Small intestine (tissue), 7 donors: Measurements from ENCODE around the gene MINAR2. TPM values are rescaled to one million over a fixed set of nuclear protein-coding genes. Genes with fewer than 3 reads are reported as not detected.
A peak's percentile ranks its signal among the peaks of the same experiment; 100 is the strongest.

Experiments used
- DNase-seq, 2 donors: peaks; one replicate each; pipeline versions ENCODE4 v3.0.0 to v3.0.0-alpha.2; 2013
- FAIRE-seq: peaks from 2 replicates; lab custom pipeline; 2012; peaks lifted over from hg19 to GRCh38; lab: Jason Lieb, UNC
- H3K27ac ChIP-seq, 3 donors: one replicate each; pipeline ENCODE4 v1.5.1; 2013; ENCODE audit warnings: low read length in 2 of 3, mild to moderate bottlenecking in 2 of 3, control low read depth in 1 of 3, inconsistent platforms in 1 of 3, low read depth in 1 of 3, moderate library complexity in 1 of 3
- H3K27me3 ChIP-seq, 3 donors: one replicate each; pipeline ENCODE4 v1.6.1; 2013; ENCODE audit warnings: low read length in 3 of 3, inconsistent platforms in 1 of 3; ENCODE audit not compliant: control insufficient read depth in 3 of 3, insufficient read depth in 3 of 3
- H3K36me3 ChIP-seq, 3 donors: one replicate each; pipeline ENCODE4 v1.6.1; 2013; ENCODE audit warnings: low read length in 3 of 3, inconsistent platforms in 1 of 3, low read depth in 1 of 3, mild to moderate bottlenecking in 1 of 3, moderate library complexity in 1 of 3; ENCODE audit not compliant: control insufficient read depth in 3 of 3, insufficient read depth in 2 of 3
- H3K4me1 ChIP-seq, 3 donors: one replicate each; pipeline ENCODE4 v1.6.1; 2013; ENCODE audit warnings: low read length in 2 of 3, inconsistent platforms in 1 of 3, low read depth in 1 of 3, mild to moderate bottlenecking in 1 of 3, moderate library complexity in 1 of 3; ENCODE audit not compliant: control insufficient read depth in 3 of 3, insufficient read depth in 2 of 3
- H3K4me3 ChIP-seq, 3 donors: one replicate each; pipeline ENCODE4 v1.5.1; 2013; ENCODE audit warnings: low read length in 3 of 3, control low read depth in 1 of 3, inconsistent platforms in 1 of 3, low read depth in 1 of 3, mild to moderate bottlenecking in 1 of 3, moderate library complexity in 1 of 3
- H3K9me3 ChIP-seq, 2 donors: one replicate each; pipeline ENCODE4 v1.6.1; 2013; ENCODE audit warnings: low read depth in 1 of 2, low read length in 1 of 2; ENCODE audit not compliant: control insufficient read depth in 2 of 2, insufficient read depth in 1 of 2
- WGBS, 3 donors: extraction: QIAGEN DNeasy Blood & Tissue Kit; methylation state at CpG; one replicate each; pipeline ENCODE4 v1.1.7; 2013; 5-methylcytosine and 5-hydroxymethylcytosine counted together
- polyA plus RNA-seq, 4 donors: library from polyadenylated mRNA; stranded (reverse) in 3 of 4; unstranded in 1 of 4; fragments of 200-250 nt in 3 of 4; fragments of 120-200 nt in 1 of 4; gene quantifications; one replicate each; pipeline versions ENCODE4 v1.2.1 to v1.2.3, GENCODE V29; 2013
- donor health status: healthy with polysubstance abuse.
- donor health status: control.
- donor health status: control.
- donor health status: Bipolar disorder and iron deficiency.
- donor health status: healthy.

The MINAR2 gene
- polyA plus RNA-seq, 4 donors: 0.03 TPM; not detected in 3

- Histone ChIP-seq H3K4me3 (no peak overlapping the region), H3K9me3 (no peaks in the 10 kb centered on the region), H3K27me3 (no peaks in the 10 kb centered on the region), H3K4me1 (no peaks in the 10 kb centered on the region), H3K36me3 (no peaks in the 10 kb centered on the region), H3K27ac (no peak overlapping the region)
- FAIRE-seq (no peak), DNase-seq (peak; percentile 87 to 91)
- WGBS, 3 donors: 0% methylated on average over 3 of the region's 3 CpGs
Measured at GRCh38 chr5:129767927-129768380, 20.1 kb downstream of the MINAR2 start.

GRCh38 chr5:129768735-129769134 is 20.8 kb downstream of the MINAR2 start:
- WGBS, 3 donors: 60 to 65% (median 64%) methylated on average over 6 of the region's 6 CpGs
- Histone ChIP-seq H3K27me3 (no peaks in the 10 kb centered on the region), H3K4me3 (no peak overlapping the region)

GRCh38 chr5:129770024-129770820 is 22.3 kb downstream of the MINAR2 start:
- Histone ChIP-seq H3K36me3 (no peaks in the 10 kb centered on the region), H3K27ac (no peak overlapping the region), H3K9me3 (no peaks in the 10 kb centered on the region), H3K4me3 (no peak overlapping the region), H3K27me3 (no peaks in the 10 kb centered on the region), H3K4me1 (no peaks in the 10 kb centered on the region)
- no peak for DNase-seq
- 65 to 71% (median 66%) methylated on average over 5 of the region's 5 CpGs for WGBS, 3 donors
- no peak for FAIRE-seq

More at GRCh38 chr5:129768735-129769134, 20.8 kb downstream of the MINAR2 start:
- FAIRE-seq (no peak), DNase-seq (no peak)
- H3K36me3 ChIP-seq: no peaks in the 10 kb centered on the region
- no peaks in the 10 kb centered on the region for H3K9me3 ChIP-seq
- H3K27ac ChIP-seq: no peak overlapping the region
- no peaks in the 10 kb centered on the region for H3K4me1 ChIP-seq

- no peak overlapping the region for H3K4me3 ChIP-seq
- no peaks in the 10 kb centered on the region for H3K27me3 ChIP-seq
- no peak for FAIRE-seq
- no peak overlapping the region for H3K27ac ChIP-seq
- WGBS, 3 donors: 39 to 49% (median 44%) methylated on average over 9 of the region's 9 CpGs
- DNase-seq: peak; percentile 66
- no peaks in the 10 kb centered on the region for H3K36me3 ChIP-seq
- no peaks in the 10 kb centered on the region for H3K4me1 ChIP-seq
- no peaks in the 10 kb centered on the region for H3K9me3 ChIP-seq
Measured at GRCh38 chr5:129771058-129771838, 23.4 kb downstream of the MINAR2 start.

- 76 to 79% (median 77%) methylated on average over 5 of the region's 5 CpGs for WGBS, 3 donors
Measured at GRCh38 chr5:129773376-129773775, 25.5 kb downstream of the MINAR2 start.

GRCh38 chr5:129781594-129781993 is 33.7 kb downstream of the MINAR2 start:
- Histone ChIP-seq H3K27ac (no peak overlapping the region), H3K4me1 (no peaks in the 10 kb centered on the region), H3K27me3 (no peaks in the 10 kb centered on the region), H3K4me3 (no peak overlapping the region), H3K36me3 (no peaks in the 10 kb centered on the region), H3K9me3 (no peaks in the 10 kb centered on the region)
- WGBS, 3 donors: 74 to 92% (median 88%) methylated on average over 2 of the region's 2 CpGs
- FAIRE-seq (no peak), DNase-seq (no peak)

More at GRCh38 chr5:129773376-129773775, 25.5 kb downstream of the MINAR2 start:
- FAIRE-seq (no peak), DNase-seq (no peak)
- H3K4me1 ChIP-seq: no peaks in the 10 kb centered on the region
- H3K36me3 ChIP-seq: no peaks in the 10 kb centered on the region
- no peak overlapping the region for H3K4me3 ChIP-seq
- H3K27ac ChIP-seq: no peak overlapping the region
- no peaks in the 10 kb centered on the region for H3K27me3 ChIP-seq
- H3K9me3 ChIP-seq: no peaks in the 10 kb centered on the region

GRCh38 chr5:129803403-129803802 is 55.5 kb downstream of the MINAR2 start:
- Histone ChIP-seq H3K4me3 (no peak overlapping the region), H3K27me3 (peaks cover 0 to 4% (median 0%) of the 10 kb centered on the region in 3 donors), H3K9me3 (peaks cover 0 to 7% of the 10 kb centered on the region in 2 donors), H3K4me1 (no peaks in the 10 kb centered on the region), H3K36me3 (no peaks in the 10 kb centered on the region), H3K27ac (no peak overlapping the region)
- 68 to 85% (median 71%) methylated on average over 5 of the region's 5 CpGs for WGBS, 3 donors
- FAIRE-seq (no peak), DNase-seq (no peak)

- no peak overlapping the region for H3K4me3 ChIP-seq
- FAIRE-seq (no peak), DNase-seq (no peak)
- H3K9me3 ChIP-seq: no peaks in the 10 kb centered on the region
- peaks cover 0 to 4% (median 0%) of the 10 kb centered on the region in 3 donors for H3K27me3 ChIP-seq
- WGBS, 3 donors: 52 to 53% (median 52%) methylated on average over 6 to 7 of the region's 7 CpGs
- no peaks in the 10 kb centered on the region for H3K4me1 ChIP-seq
- no peak overlapping the region for H3K27ac ChIP-seq
- no peaks in the 10 kb centered on the region for H3K36me3 ChIP-seq
Measured at GRCh38 chr5:129804705-129805104, 56.8 kb downstream of the MINAR2 start.
